ENCODE results near the gene ETV6.

GRCh38 chr12:11877869-11878780 is 228.7 kb downstream of the ETV6 start:
- TF ChIP-seq SIN3A (IDR thresholded peaks at IDR 0.05; ENCODE audit: borderline replicate concordance, insufficient read depth, low read length) (no peak), TAF1 (IDR thresholded peaks at IDR 0.05; ENCODE audit: borderline replicate concordance, insufficient read depth, low read length) (no peak), REST (IDR thresholded peaks at IDR 0.05; ENCODE audit: insufficient read depth in 1 of 2, low read depth in 2 of 2, low read length in 2 of 2) (no peak), POLR2AphosphoS5 (IDR thresholded peaks at IDR 0.05; ENCODE audit: low read depth, low read length) (no peak), FOXP2 (optimal IDR thresholded peaks at IDR 0.05; ENCODE audit: borderline replicate concordance, extremely low read depth, extremely low read length, insufficient read depth) (no peak)
